Activated CD8-positive, alpha-beta memory T cell treated with anti-CD3 and anti-CD28 coated beads for 48 hours (primary cell): ENCODE data around the gene WFDC5.
"Not testable (repeated sequence)": the region's sequence is repeated elsewhere in the genome, so short reads cannot be mapped to it uniquely, and the experiment has no call there.

Experiments used
- DNase-seq, 3 experiments: peaks; one replicate each; pipeline ENCODE4 v3.0.0-alpha.2; 2020; ENCODE audit warnings: low read depth in 2 of 3, low spot score in 2 of 3

WFDC5 gene

GRCh38 chr20:45090481-45090880 lies 24.5 kb downstream of the WFDC5 start:
- no peak for DNase-seq

- no peak for DNase-seq
These were observed 26.7 kb downstream of the WFDC5 start for GRCh38 chr20:45088247-45088646.

GRCh38 chr20:45087814-45088213 lies 27.2 kb downstream of the WFDC5 start:
- no peak for DNase-seq

GRCh38 chr20:45087097-45087790 lies 27.7 kb downstream of the WFDC5 start:
- DNase-seq, result no peak

- no peak for DNase-seq
These were observed 29.1 kb downstream of the WFDC5 start for GRCh38 chr20:45085867-45086266.

- DNase-seq, result no peak
These were observed 29.7 kb downstream of the WFDC5 start for GRCh38 chr20:45085289-45085688.

- DNase-seq, result no peak
These were observed 31.8 kb downstream of the WFDC5 start for GRCh38 chr20:45083127-45083526.

- no peak for DNase-seq
These were observed 32.5 kb downstream of the WFDC5 start for GRCh38 chr20:45082468-45082867.

GRCh38 chr20:45080867-45081624 lies 33.9 kb downstream of the WFDC5 start:
- DNase-seq, result no peak

GRCh38 chr20:45077559-45077958 lies 37.4 kb downstream of the WFDC5 start:
- no peak for DNase-seq

GRCh38 chr20:45073221-45073620 lies 41.8 kb downstream of the WFDC5 start:
- DNase-seq, result no peak

- no peak for DNase-seq
These were observed 42.9 kb downstream of the WFDC5 start for GRCh38 chr20:45072066-45072465.

- DNase-seq, result no peak
These were observed 43.9 kb downstream of the WFDC5 start for GRCh38 chr20:45070932-45071632.

GRCh38 chr20:45069261-45069660 lies 45.7 kb downstream of the WFDC5 start:
- no peak for DNase-seq

- DNase-seq, result no peak
These were observed 47.4 kb downstream of the WFDC5 start for GRCh38 chr20:45067558-45067957.

- DNase-seq, result no peak
These were observed 47.9 kb downstream of the WFDC5 start for GRCh38 chr20:45067087-45067486.

- DNase-seq, result no peak
These were observed 48.6 kb downstream of the WFDC5 start for GRCh38 chr20:45066372-45066771.

- no peak for DNase-seq
These were observed 50.2 kb downstream of the WFDC5 start for GRCh38 chr20:45064812-45065211.

GRCh38 chr20:45063107-45063506 lies 51.9 kb downstream of the WFDC5 start:
- DNase-seq, result not testable (repeated sequence)

- DNase-seq, result no peak
These were observed 53.7 kb downstream of the WFDC5 start for GRCh38 chr20:45061244-45061643.

GRCh38 chr20:45060294-45060693 lies 54.7 kb downstream of the WFDC5 start:
- DNase-seq, result no peak
